ENCODE data around the gene DLK2. TPM values are rescaled to one million over a fixed set of nuclear protein-coding genes. Genes with fewer than 3 reads are reported as not detected.

DLK2 gene
- total and polyA plus RNA-seq, 2 donors (not counting 3 experiments of a cell fraction or from before 2014, with no cell fraction given): 0.36 TPM; not detected in 1

DNA sequence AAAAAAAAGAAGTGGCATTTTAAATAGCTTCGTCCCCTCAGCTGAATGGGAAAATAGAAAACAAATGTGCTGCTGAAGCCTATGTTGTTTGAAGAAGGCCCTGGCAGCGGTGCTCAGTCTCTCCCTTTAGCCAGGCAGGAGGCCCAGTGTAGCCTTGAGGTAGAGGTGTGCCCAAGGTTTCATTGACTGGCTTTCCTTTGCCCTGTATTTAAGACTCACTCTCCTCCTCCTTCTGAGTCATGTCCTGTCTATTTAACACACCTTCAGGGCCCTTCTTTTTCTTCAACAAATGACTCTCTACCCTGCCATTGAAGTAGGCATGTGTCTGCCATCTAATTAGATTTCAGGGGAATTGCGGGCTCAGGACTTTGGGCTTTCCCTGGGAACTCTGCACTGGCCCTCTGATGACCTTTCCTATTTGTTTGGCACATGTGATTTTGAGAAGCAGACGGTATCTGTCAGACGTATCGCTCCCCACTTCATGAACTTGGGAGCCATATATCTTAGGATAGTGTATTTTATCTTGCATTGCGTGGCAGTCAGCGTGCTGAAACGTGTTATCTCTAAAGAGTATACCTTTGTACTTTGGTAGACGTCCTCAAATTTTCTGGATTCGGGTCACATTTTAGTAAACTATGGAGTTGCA lies 26.4 kb upstream of the DLK2 start:
- POLR2A ChIA-PET: no interaction called here
- no peaks in the 10 kb centered on the region for H4K20me1 ChIP-seq (replicated peaks; ENCODE audit: control insufficient read depth, extremely low read depth, insufficient read depth, low read length)
- H3K9me1 ChIP-seq (replicated peaks; ENCODE audit: control insufficient read depth, extremely low read depth, insufficient read depth, low read length): no peaks in the 10 kb centered on the region
- BruUV-seq (replicated peaks): no TSS peak
- DNase-seq (ENCODE audit: low read depth, low spot score) (no peak), FAIRE-seq (no peak)
- TF ChIP-seq EZH2 (IDR thresholded peaks at IDR 0.05; ENCODE audit: borderline replicate concordance, low read depth, low read length, severe bottlenecking) (no peak), MYC (IDR thresholded peaks at IDR 0.05; ENCODE audit: low read depth, low read length) (no peak), JUN (IDR thresholded peaks at IDR 0.05; ENCODE audit: borderline replicate concordance, insufficient read depth, insufficient read length, low read depth) (no peak), POLR2A (IDR thresholded peaks at IDR 0.05; ENCODE audit: low read depth, low read length) (no peak), FOS (IDR thresholded peaks at IDR 0.05; ENCODE audit: borderline replicate concordance, insufficient read depth, low read length) (no peak), POLR2AphosphoS5 (IDR thresholded peaks at IDR 0.05; ENCODE audit: insufficient read depth, low read depth, low read length) (no peak), CTCF (IDR thresholded peaks at IDR 0.05; ENCODE audit: extremely low read depth in 1 of 2, insufficient read depth in 1 of 2, low read depth in 1 of 2, low read length in 2 of 2) (no peak), GATA2 (IDR thresholded peaks at IDR 0.05; ENCODE audit: insufficient read depth, insufficient read length, low read depth, low read length) (no peak), MAX (IDR thresholded peaks at IDR 0.05; ENCODE audit: insufficient read depth, insufficient read length) (no peak)
- peaks cover 16% of the 10 kb centered on the region for H3K79me2 ChIP-seq (ENCODE audit: control insufficient read depth, insufficient read depth, low read length)
- H3K27me3 ChIP-seq (ENCODE audit: control insufficient read depth in 2 of 2, insufficient read depth in 2 of 2, low read length in 2 of 2): no peaks in the 10 kb centered on the region
- dilution Hi-C loops (cut with MboI; ENCODE audit: extremely low pct_ligation_motif_present, low sequenced_read_pairs): no loop called here
- intact Hi-C loops (cut with micrococcal nuclease): no loop called here
- no peak overlapping the region for H3K9ac ChIP-seq (replicated peaks; ENCODE audit: extremely low read depth, insufficient read depth, low read length)
- no peak overlapping the region for H3K4me2 ChIP-seq (ENCODE audit: insufficient read depth, low read length)
- no peaks in the 10 kb centered on the region for H3K9me3 ChIP-seq (replicated peaks; ENCODE audit: control insufficient read depth, insufficient read depth, low read length)
- H3K4me1 ChIP-seq (ENCODE audit: control insufficient read depth, extremely low read depth, insufficient read depth, low read length): peaks cover 9% of the 10 kb centered on the region
- CTCF ChIA-PET: interaction anchor here (1.2 to 3.0 kb wide), 2 partner anchors 14 to 25 kb away, joined by 3 to 10 read pairs; no protein-coding TSS in a partner anchor
- no peak overlapping the region for H2AFZ ChIP-seq (ENCODE audit: low read depth, low read length)
- H3K27ac ChIP-seq (ENCODE audit: insufficient read depth, low read depth, low read length): no peak overlapping the region
- no peaks in the 10 kb centered on the region for H3K36me3 ChIP-seq (ENCODE audit: control insufficient read depth in 2 of 2, extremely low read depth in 1 of 2, insufficient read depth in 2 of 2, low read length in 2 of 2)
- no peak overlapping the region for H3K4me3 ChIP-seq (replicated peaks in 1 of 3; ENCODE audit: insufficient read depth in 1 of 3, low read depth in 1 of 3, low read length in 3 of 3)
